ENCODE data around the gene NKD1.

- TF ChIP-seq EZH2phosphoT487 (IDR thresholded peaks at IDR 0.05; ENCODE audit: borderline replicate concordance): no peak
- no peak for TF ChIP-seq CBX3 (IDR thresholded peaks at IDR 0.05; ENCODE audit: low read depth)
- TF ChIP-seq CTCF (IDR thresholded peaks at IDR 0.05 in 2 of 3, conservative IDR thresholded peaks at IDR 0.05 in 1 of 3; ENCODE audit: borderline replicate concordance in 1 of 3, insufficient read depth in 1 of 3, low read depth in 2 of 3, low read length in 2 of 3): no peak
- no peak for TF ChIP-seq POLR2A (IDR thresholded peaks at IDR 0.05; ENCODE audit: borderline replicate concordance, extremely low read depth, insufficient read depth, insufficient read length)
Observed at GRCh38 chr16:50553731-50554360, 5.7 kb downstream of the NKD1 start.
